Measurements from ENCODE around the gene IFIT3.
"Not testable (repeated sequence)": the region's sequence is repeated elsewhere in the genome, so short reads cannot be mapped to it uniquely, and the experiment has no call there.

The IFIT3 gene

GRCh38 chr10:89304925-89305324 is 22.9 kb upstream of the IFIT3 start:
- H3K27me3 ChIP-seq (ENCODE audit: control insufficient read depth, insufficient read depth, low read length), result no peaks in the 10 kb centered on the region
- H3K36me3 ChIP-seq (ENCODE audit: control insufficient read depth, insufficient read depth, low read length), result no peaks in the 10 kb centered on the region
- no peak overlapping the region for H3K4me3 ChIP-seq (ENCODE audit: low read length)
- H3K9ac ChIP-seq (ENCODE audit: low read length), result no peak overlapping the region
- peaks cover 20% of the 10 kb centered on the region for H3K4me1 ChIP-seq (ENCODE audit: control insufficient read depth, insufficient read depth, low read length)
- no peaks in the 10 kb centered on the region for H3K9me3 ChIP-seq (ENCODE audit: control insufficient read depth, low read length)

- Histone ChIP-seq H3K9me3 (ENCODE audit: control insufficient read depth, low read length) (no peaks in the 10 kb centered on the region), H3K9ac (ENCODE audit: low read length) (no peak overlapping the region), H3K27me3 (ENCODE audit: control insufficient read depth, insufficient read depth, low read length) (no peaks in the 10 kb centered on the region), H3K4me1 (ENCODE audit: control insufficient read depth, insufficient read depth, low read length) (peaks cover 20% of the 10 kb centered on the region), H3K36me3 (ENCODE audit: control insufficient read depth, insufficient read depth, low read length) (no peaks in the 10 kb centered on the region), H3K4me3 (ENCODE audit: low read length) (no peak overlapping the region)
Measured at GRCh38 chr10:89305766-89306433, 21.9 kb upstream of the IFIT3 start.

GRCh38 chr10:89306434-89307268 is 21.1 kb upstream of the IFIT3 start:
- peaks cover 15% of the 10 kb centered on the region for H3K4me1 ChIP-seq (ENCODE audit: control insufficient read depth, insufficient read depth, low read length)
- H3K9ac ChIP-seq (ENCODE audit: low read length), result no peak overlapping the region
- no peaks in the 10 kb centered on the region for H3K27me3 ChIP-seq (ENCODE audit: control insufficient read depth, insufficient read depth, low read length)
- H3K36me3 ChIP-seq (ENCODE audit: control insufficient read depth, insufficient read depth, low read length), result no peaks in the 10 kb centered on the region
- no peak overlapping the region for H3K4me3 ChIP-seq (ENCODE audit: low read length)
- no peaks in the 10 kb centered on the region for H3K9me3 ChIP-seq (ENCODE audit: control insufficient read depth, low read length)

GRCh38 chr10:89307269-89307577 is 20.6 kb upstream of the IFIT3 start:
- Histone ChIP-seq H3K27me3 (ENCODE audit: control insufficient read depth, insufficient read depth, low read length) (no peaks in the 10 kb centered on the region), H3K4me1 (ENCODE audit: control insufficient read depth, insufficient read depth, low read length) (peaks cover 15% of the 10 kb centered on the region), H3K9me3 (ENCODE audit: control insufficient read depth, low read length) (no peaks in the 10 kb centered on the region), H3K4me3 (ENCODE audit: low read length) (no peak overlapping the region), H3K36me3 (ENCODE audit: control insufficient read depth, insufficient read depth, low read length) (no peaks in the 10 kb centered on the region), H3K9ac (ENCODE audit: low read length) (no peak overlapping the region)

- no peaks in the 10 kb centered on the region for H3K36me3 ChIP-seq (ENCODE audit: control insufficient read depth, insufficient read depth, low read length)
- H3K4me3 ChIP-seq (ENCODE audit: low read length), result no peak overlapping the region
- H3K4me1 ChIP-seq (ENCODE audit: control insufficient read depth, insufficient read depth, low read length), result peaks cover 9% of the 10 kb centered on the region
- H3K9ac ChIP-seq (ENCODE audit: low read length), result no peak overlapping the region
- H3K9me3 ChIP-seq (ENCODE audit: control insufficient read depth, low read length), result no peaks in the 10 kb centered on the region
- no peaks in the 10 kb centered on the region for H3K27me3 ChIP-seq (ENCODE audit: control insufficient read depth, insufficient read depth, low read length)
Measured at GRCh38 chr10:89308266-89308665, 19.5 kb upstream of the IFIT3 start.

GRCh38 chr10:89308736-89309135 is 19.1 kb upstream of the IFIT3 start:
- no peaks in the 10 kb centered on the region for H3K9me3 ChIP-seq (ENCODE audit: control insufficient read depth, low read length)
- no peak overlapping the region for H3K4me3 ChIP-seq (ENCODE audit: low read length)
- no peaks in the 10 kb centered on the region for H3K27me3 ChIP-seq (ENCODE audit: control insufficient read depth, insufficient read depth, low read length)
- no peaks in the 10 kb centered on the region for H3K36me3 ChIP-seq (ENCODE audit: control insufficient read depth, insufficient read depth, low read length)
- no peak overlapping the region for H3K9ac ChIP-seq (ENCODE audit: low read length)
- peaks cover 5% of the 10 kb centered on the region for H3K4me1 ChIP-seq (ENCODE audit: control insufficient read depth, insufficient read depth, low read length)

- no peaks in the 10 kb centered on the region for H3K4me1 ChIP-seq (ENCODE audit: control insufficient read depth, insufficient read depth, low read length)
- H3K36me3 ChIP-seq (ENCODE audit: control insufficient read depth, insufficient read depth, low read length), result no peaks in the 10 kb centered on the region
- H3K27me3 ChIP-seq (ENCODE audit: control insufficient read depth, insufficient read depth, low read length), result no peaks in the 10 kb centered on the region
- no peak overlapping the region for H3K9ac ChIP-seq (ENCODE audit: low read length)
- H3K4me3 ChIP-seq (ENCODE audit: low read length), result no peak overlapping the region
- H3K9me3 ChIP-seq (ENCODE audit: control insufficient read depth, low read length), result no peaks in the 10 kb centered on the region
Measured at GRCh38 chr10:89309156-89310055, 18.4 kb upstream of the IFIT3 start.

- Histone ChIP-seq H3K9ac (ENCODE audit: low read length) (no peak overlapping the region), H3K36me3 (ENCODE audit: control insufficient read depth, insufficient read depth, low read length) (no peaks in the 10 kb centered on the region), H3K9me3 (ENCODE audit: control insufficient read depth, low read length) (no peaks in the 10 kb centered on the region), H3K4me1 (ENCODE audit: control insufficient read depth, insufficient read depth, low read length) (no peaks in the 10 kb centered on the region), H3K4me3 (ENCODE audit: low read length) (no peak overlapping the region), H3K27me3 (ENCODE audit: control insufficient read depth, insufficient read depth, low read length) (no peaks in the 10 kb centered on the region)
Measured at GRCh38 chr10:89310056-89310893, 17.5 kb upstream of the IFIT3 start.

- Histone ChIP-seq H3K27me3 (ENCODE audit: control insufficient read depth, insufficient read depth, low read length) (no peaks in the 10 kb centered on the region), H3K4me1 (ENCODE audit: control insufficient read depth, insufficient read depth, low read length) (no peaks in the 10 kb centered on the region), H3K36me3 (ENCODE audit: control insufficient read depth, insufficient read depth, low read length) (no peaks in the 10 kb centered on the region), H3K9me3 (ENCODE audit: control insufficient read depth, low read length) (no peaks in the 10 kb centered on the region), H3K9ac (ENCODE audit: low read length) (no peak overlapping the region), H3K4me3 (ENCODE audit: low read length) (no peak overlapping the region)
Measured at GRCh38 chr10:89312973-89313372, 14.8 kb upstream of the IFIT3 start.

GRCh38 chr10:89314676-89315075 is 13.1 kb upstream of the IFIT3 start:
- H3K9me3 ChIP-seq (ENCODE audit: control insufficient read depth, low read length), result no peaks in the 10 kb centered on the region
- H3K4me3 ChIP-seq (ENCODE audit: low read length), result no peak overlapping the region
- no peak overlapping the region for H3K9ac ChIP-seq (ENCODE audit: low read length)
- no peaks in the 10 kb centered on the region for H3K4me1 ChIP-seq (ENCODE audit: control insufficient read depth, insufficient read depth, low read length)
- H3K36me3 ChIP-seq (ENCODE audit: control insufficient read depth, insufficient read depth, low read length), result no peaks in the 10 kb centered on the region
- H3K27me3 ChIP-seq (ENCODE audit: control insufficient read depth, insufficient read depth, low read length), result no peaks in the 10 kb centered on the region

- H3K36me3 ChIP-seq (ENCODE audit: control insufficient read depth, insufficient read depth, low read length); H3K9ac ChIP-seq (ENCODE audit: low read length); H3K9me3 ChIP-seq (ENCODE audit: control insufficient read depth, low read length); H3K27me3 ChIP-seq (ENCODE audit: control insufficient read depth, insufficient read depth, low read length); H3K4me3 ChIP-seq (ENCODE audit: low read length); H3K4me1 ChIP-seq (ENCODE audit: control insufficient read depth, insufficient read depth, low read length): not testable (repeated sequence)
Measured at GRCh38 chr10:89318047-89318446, 9.8 kb upstream of the IFIT3 start.

All from mucosa of stomach (tissue), 1 donor.